ENCODE measurements around the gene ZNF17.

ZNF17 gene

GRCh38 chr19:57435062-57435978 is 24.4 kb downstream of the ZNF17 start, which contains the start of gene ZNF749:
TSS of gene ZNF749 (plus strand) at chr19:57435325. CDS start at chr19:57435579, 254 bp downstream.
- TF ChIP-seq CTCF (conservative IDR thresholded peaks at IDR 0.05) (no peak), ZFX (IDR thresholded peaks at IDR 0.05) (peak; percentile 72)
- peak within 1 kb of the TSS; percentile 70 for H3K27ac ChIP-seq

GRCh38 chr19:57436417-57436816 is 25.5 kb downstream of the ZNF17 start:
- no peak for TF ChIP-seq ZFX (IDR thresholded peaks at IDR 0.05)
- no peak for TF ChIP-seq CTCF (conservative IDR thresholded peaks at IDR 0.05)
- no peak overlapping the region; the same call in 1 of the 2 replicates for H3K27ac ChIP-seq

- no peak for TF ChIP-seq ZFX (IDR thresholded peaks at IDR 0.05)
- no peak for TF ChIP-seq CTCF (conservative IDR thresholded peaks at IDR 0.05)
- H3K27ac ChIP-seq, result no peak overlapping the region
Measured at GRCh38 chr19:57437931-57438330, 27.0 kb downstream of the ZNF17 start.

- TF ChIP-seq ZFX (IDR thresholded peaks at IDR 0.05) (no peak), CTCF (conservative IDR thresholded peaks at IDR 0.05) (no peak)
Measured at GRCh38 chr19:57438925-57439324, 28.0 kb downstream of the ZNF17 start.

GRCh38 chr19:57441979-57442752 is 31.2 kb downstream of the ZNF17 start:
- TF ChIP-seq ZFX (IDR thresholded peaks at IDR 0.05) (no peak), CTCF (conservative IDR thresholded peaks at IDR 0.05) (no peak)
- no peak overlapping the region for H3K27ac ChIP-seq

More at GRCh38 chr19:57438925-57439324, 28.0 kb downstream of the ZNF17 start:
- H3K27ac ChIP-seq, result no peak overlapping the region

GRCh38 chr19:57443121-57443696 is 32.2 kb downstream of the ZNF17 start:
- TF ChIP-seq ZFX (IDR thresholded peaks at IDR 0.05) (no peak), CTCF (conservative IDR thresholded peaks at IDR 0.05) (no peak)
- no peak overlapping the region for H3K27ac ChIP-seq
